Measurements from ENCODE around the gene EVA1C.
A peak's percentile ranks its signal among the peaks of the same experiment; 100 is the strongest.
"Not testable (repeated sequence)": the region's sequence is repeated elsewhere in the genome, so short reads cannot be mapped to it uniquely, and the experiment has no call there.

EVA1C gene

DNA sequence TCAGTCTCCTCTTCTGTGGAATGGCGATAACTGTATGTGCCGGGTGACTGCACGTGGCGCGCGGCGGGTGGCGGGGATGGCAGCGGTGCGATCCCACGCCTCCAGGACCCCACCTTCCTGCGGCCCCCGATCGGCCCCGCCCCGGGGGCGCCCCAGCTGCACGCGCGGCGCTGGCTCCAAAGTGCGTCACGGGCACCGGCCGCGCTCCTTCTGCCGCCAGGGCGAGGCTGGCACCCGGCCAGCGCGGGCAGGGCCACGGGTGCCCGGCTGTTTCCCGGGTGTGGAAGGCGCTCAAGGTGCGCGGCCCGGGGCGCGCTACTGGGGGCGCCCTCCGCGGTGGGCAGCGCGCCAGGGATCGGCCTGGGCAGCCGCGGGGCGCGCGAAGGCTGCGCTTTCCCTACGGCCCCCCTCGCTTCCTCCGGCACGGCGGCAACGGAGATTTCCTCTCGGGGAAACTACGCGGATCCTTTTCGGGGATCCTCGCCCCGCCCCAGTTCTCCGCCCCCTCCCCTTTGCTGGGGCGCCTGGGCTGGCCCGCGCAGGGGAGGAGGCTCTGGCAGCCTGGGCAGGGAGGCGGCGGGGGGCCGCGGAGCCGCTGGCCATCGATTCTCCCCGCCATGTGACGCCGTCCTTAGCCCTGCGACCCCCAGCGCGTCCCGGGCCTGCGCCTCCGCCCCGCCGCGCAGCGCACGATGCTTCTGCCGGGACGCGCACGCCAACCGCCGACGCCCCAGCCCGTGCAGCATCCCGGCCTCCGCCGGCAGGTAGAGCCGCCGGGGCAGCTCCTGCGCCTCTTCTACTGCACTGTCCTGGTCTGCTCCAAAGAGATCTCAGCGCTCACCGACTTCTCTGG is at the start of gene EVA1C:
Gene EVA1C, plus strand, starts transcription at position 545 of the 853 bp plus-strand sequence. Its CDS starts 148 bp downstream, at position 693.
- DNase-seq (ENCODE audit: low read depth): peak; percentile 66

GRCh38 chr21:32364387-32364786 is 48.1 kb upstream of the EVA1C start:
- DNase-seq (ENCODE audit: low read depth): no peak

- DNase-seq (ENCODE audit: low read depth): no peak
Observed at GRCh38 chr21:32364796-32365195, 47.7 kb upstream of the EVA1C start.

GRCh38 chr21:32366191-32366590 is 46.3 kb upstream of the EVA1C start:
- DNase-seq (ENCODE audit: low read depth): no peak

DNA sequence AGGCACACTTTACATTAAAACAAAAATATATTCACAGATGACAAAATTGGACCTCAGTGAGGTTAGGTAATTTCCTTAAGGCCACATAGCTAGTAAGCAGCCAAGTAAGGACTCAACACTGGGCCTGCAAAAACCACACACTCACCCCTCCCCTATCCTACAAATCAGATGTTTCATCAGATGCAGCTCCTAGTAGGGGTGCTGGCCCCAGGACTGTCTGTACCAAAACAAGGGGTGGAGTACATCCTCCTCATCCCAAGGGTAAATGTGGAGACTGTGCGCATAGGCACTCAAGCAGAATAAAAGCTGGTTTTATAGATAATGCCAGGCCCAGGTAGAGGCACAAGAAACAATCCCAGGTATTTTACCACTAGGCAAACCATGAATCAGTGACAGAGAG is 45.3 kb upstream of the EVA1C start:
- DNase-seq (ENCODE audit: low read depth): no peak

DNA sequence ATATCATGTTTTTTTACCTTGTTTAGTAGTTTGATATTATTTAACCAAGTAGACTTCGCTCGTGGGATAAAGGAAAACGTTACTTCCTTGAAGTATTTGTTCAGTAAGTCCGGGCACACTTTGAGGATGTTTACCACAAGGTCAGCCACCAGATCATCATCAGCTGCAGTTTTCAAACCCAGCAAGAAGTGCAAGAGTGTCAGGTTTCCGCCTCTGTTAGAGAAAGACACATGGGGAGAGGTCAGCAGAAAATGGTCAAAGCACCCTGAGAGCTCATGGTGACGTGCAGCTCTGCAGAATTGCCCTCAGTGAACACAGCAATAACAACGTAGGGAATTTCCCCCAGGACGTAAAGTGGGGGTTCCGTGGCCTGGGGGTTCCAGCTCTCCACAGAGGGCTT is 44.1 kb upstream of the EVA1C start:
- no peak for DNase-seq (ENCODE audit: low read depth)

GRCh38 chr21:32368961-32369360 is 43.5 kb upstream of the EVA1C start:
- not testable (repeated sequence) for DNase-seq (ENCODE audit: low read depth)

DNA sequence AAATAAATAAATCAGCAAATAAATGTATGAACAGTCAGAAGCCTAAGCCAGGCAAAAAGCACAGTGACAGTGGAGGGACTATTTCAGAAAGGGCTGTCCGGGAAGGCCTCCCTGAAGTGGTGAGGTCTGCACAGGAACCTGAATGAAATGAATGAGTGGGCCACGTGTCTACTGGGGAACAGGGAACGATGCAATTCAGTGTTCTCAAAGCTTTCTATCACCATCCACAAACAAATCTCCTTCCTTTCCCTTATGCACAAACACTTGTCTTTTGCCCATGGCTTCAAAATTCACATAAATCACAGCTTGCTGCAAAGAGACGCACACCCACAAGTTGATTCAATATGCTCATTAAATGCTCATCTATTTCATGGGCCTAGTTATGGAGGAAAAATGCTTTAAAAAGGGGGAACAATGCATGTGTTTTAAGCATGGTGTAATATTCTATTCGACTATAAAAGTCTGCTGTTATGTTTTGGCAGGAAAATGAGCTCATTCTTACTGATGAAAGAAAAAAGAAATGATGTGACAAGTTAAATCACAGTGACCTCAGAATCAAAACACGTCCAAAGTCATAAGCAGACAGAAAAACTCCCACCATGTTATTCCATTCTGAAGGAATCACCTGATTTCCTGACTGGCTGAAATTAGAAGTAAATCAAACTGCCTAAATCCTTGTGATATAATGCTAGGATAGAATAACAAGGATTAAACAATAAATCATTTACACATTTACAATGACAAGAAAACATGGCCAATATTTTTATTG is 41.3 kb upstream of the EVA1C start:
- no peak for DNase-seq (ENCODE audit: low read depth)

- DNase-seq (ENCODE audit: low read depth): no peak
Observed at GRCh38 chr21:32371913-32372314, 40.6 kb upstream of the EVA1C start.

DNA sequence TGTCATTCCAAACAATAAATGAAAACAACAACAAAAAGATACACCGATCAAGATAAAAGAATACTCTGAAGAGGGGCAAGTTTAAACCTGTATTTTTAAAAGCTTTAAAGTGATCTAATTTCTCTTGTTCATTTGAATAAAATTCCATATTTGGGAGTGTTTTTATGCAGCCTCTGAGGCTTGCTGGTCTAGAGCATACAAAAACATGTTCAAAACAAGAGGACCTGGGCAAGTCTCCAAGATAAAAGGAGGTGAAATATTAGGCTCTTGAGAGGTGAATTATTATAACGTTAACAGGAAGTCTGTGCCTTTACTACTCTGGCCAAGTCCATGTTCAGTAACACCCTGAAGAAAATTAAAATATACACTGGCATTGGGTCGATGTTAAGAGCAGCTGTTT is 39.8 kb upstream of the EVA1C start:
- DNase-seq (ENCODE audit: low read depth): no peak

GRCh38 chr21:32377506-32377905 is 35.0 kb upstream of the EVA1C start:
- no peak for DNase-seq (ENCODE audit: low read depth)

- DNase-seq (ENCODE audit: low read depth): no peak
Observed at GRCh38 chr21:32377991-32378390, 34.5 kb upstream of the EVA1C start.

- no peak for DNase-seq (ENCODE audit: low read depth)
Observed at GRCh38 chr21:32378956-32379355, 33.5 kb upstream of the EVA1C start.

- DNase-seq (ENCODE audit: low read depth): no peak
Observed at GRCh38 chr21:32380940-32381339, 31.6 kb upstream of the EVA1C start.

DNA sequence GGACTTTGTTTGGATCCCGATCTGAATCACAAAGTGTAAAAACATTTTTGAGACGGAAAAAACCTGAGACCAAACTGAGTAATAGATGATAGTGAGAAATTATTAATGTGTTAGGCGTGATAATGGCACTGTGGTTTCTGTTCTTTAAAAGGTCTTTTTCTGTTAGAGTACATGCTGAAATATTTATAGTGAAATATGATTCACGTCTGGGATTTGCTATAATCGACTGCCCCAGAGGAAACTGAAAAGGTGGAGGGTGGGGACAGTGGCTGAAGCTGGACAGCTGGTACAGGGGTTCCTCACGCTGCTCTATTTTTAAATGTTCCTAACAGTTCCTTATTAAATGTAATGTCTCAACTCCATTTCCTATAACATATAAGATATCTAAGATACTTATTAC is 30.9 kb upstream of the EVA1C start:
- DNase-seq (ENCODE audit: low read depth): no peak

DNA sequence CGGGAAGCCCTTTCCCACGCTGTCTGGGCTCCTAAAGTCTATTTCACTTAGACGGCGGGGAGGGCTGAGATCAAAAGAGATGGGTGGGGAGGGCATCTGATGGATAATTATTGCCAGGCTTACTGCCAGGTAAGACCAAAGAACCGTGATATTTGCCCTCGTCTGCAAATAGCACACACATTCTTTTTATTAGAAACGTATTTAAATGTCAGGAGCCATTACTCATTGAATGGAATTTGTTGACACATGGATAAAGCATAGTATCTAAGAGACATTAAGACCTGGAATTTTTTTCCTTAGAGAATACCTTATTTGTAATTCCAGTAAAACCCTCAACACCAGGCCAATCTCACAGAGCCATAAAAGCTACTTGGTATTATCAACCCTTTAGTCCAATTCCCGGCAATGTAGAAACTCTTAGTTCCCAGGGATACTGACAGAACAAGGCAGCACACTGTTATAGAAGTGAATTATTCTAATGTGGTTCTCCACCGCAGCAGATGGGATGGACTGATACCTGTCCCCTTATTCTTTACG is 30.3 kb upstream of the EVA1C start:
- DNase-seq (ENCODE audit: low read depth): no peak

DNA sequence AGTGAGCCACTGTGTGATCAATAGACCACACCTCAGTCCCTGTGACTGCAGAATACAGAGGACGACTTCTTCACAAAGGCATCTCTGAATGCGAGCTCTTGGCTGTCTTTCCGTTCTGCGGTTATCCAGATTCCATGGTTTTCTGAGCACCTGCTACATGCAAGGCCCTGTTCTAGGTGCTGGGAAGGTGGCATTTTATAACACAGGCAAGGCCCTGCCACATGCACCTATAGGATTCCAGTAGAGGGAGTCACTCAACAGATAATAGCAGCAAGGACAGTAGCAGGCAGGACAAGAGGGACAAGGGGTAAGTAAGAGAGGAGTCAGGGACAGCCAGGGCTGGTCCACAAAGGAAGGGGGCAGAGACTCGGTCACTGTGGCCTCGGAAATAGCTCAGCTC is 28.7 kb upstream of the EVA1C start:
- DNase-seq (ENCODE audit: low read depth): no peak

GRCh38 chr21:32386195-32386870 is 26.2 kb upstream of the EVA1C start:
- DNase-seq (ENCODE audit: low read depth): no peak

DNA sequence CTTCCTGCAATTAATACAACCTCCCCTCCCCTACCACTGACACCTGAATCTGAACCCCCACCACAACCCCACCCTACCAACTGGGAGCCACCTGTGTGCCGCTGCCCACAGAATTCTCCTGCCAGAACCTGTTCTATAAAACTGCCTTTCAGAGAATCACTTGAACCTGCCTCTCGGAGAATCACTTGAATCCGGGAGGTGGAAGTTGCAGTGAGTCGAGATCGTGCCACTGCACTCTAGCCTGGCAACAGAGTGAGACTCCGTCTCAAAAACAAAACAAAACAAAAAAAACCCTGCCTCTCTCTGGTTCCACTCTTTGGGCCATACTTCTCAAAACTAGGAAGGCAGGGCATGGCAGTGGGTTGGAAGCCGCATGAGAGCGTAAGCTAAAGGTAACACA is 25.4 kb upstream of the EVA1C start:
- DNase-seq (ENCODE audit: low read depth): no peak

GRCh38 chr21:32388306-32388705 is 24.2 kb upstream of the EVA1C start:
- DNase-seq (ENCODE audit: low read depth): no peak

DNA sequence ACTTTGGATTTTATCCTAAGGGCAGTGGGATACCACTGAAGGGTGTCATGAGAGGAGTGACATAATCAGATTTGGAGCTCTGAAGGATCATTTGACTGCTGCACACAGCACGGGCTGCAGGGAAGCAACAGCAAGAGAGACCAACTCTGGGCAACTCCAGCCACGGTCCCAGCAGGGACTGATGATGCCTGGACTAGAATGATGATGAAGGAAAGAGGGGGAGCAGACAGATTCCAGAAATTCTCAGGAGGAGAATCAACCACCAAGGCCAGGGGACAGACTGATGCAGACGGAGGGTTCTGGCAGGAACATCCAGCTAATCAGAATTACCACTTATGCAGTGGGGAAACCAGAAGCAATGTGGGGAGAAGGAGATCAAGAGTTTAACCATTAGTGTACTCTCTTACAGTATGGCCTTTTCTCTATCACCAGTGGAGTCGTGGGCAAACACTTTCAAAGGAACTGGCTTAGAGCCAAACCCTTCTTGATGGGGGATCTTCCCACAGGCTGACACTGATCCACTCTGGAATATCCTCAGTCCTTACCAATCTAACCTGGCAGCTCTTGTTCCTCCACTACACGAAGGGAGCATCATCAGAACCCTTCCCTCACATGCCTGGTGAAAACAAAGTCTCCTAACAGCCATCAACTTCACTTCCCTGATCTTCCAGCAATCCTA is 23.0 kb upstream of the EVA1C start:
- no peak for DNase-seq (ENCODE audit: low read depth)
